Measurements from ENCODE around the gene UBE2E3.

Gene UBE2E3

GRCh38 chr2:181070119-181070835 is 89.9 kb downstream of the UBE2E3 start:
- Histone ChIP-seq H3K9me3 (ENCODE audit: control insufficient read depth, insufficient read depth, low read depth, low read length) (no peaks in the 10 kb centered on the region), H3K4me1 (ENCODE audit: control insufficient read depth, insufficient read depth, low read length) (peaks cover 4% of the 10 kb centered on the region; the same call in 1 of the 2 replicates), H3K36me3 (ENCODE audit: control insufficient read depth in 2 of 2, insufficient read depth in 1 of 2, low read length in 2 of 2) (no peaks in the 10 kb centered on the region), H3K4me3 (ENCODE audit: low read depth, low read length) (no peak overlapping the region), H3K27ac (ENCODE audit: extremely low read depth, low read depth, low read length) (no peak overlapping the region)
- ChIA-PET POLR2A (no interaction called here), CTCF (interaction anchor here (0.6 to 1.5 kb wide), 4 partner anchors 11 to 924 kb away, joined by 3 to 6 read pairs (median 4); no protein-coding TSS in a partner anchor)
- TF ChIP-seq ZNF530 (tag by site-specific recombination; IDR thresholded peaks at IDR 0.05; ENCODE audit: low read depth) (no peak), SETDB1 (IDR thresholded peaks at IDR 0.05; ENCODE audit: insufficient read length, low read length) (no peak), ZNF510 (tag by site-specific recombination; IDR thresholded peaks at IDR 0.05; ENCODE audit: insufficient replicate concordance) (no peak), ZEB2 (tag by site-specific recombination; IDR thresholded peaks at IDR 0.05) (no peak), CTCF (tag by site-specific recombination; IDR thresholded peaks at IDR 0.05) (no peak), ZSCAN30 (tag by site-specific recombination; IDR thresholded peaks at IDR 0.05) (no peak), ZNF433 (tag by site-specific recombination; IDR thresholded peaks at IDR 0.05; ENCODE audit: low read depth) (no peak), ZNF776 (tag by site-specific recombination; IDR thresholded peaks at IDR 0.05; ENCODE audit: borderline replicate concordance) (no peak), ZNF138 (tag by site-specific recombination; IDR thresholded peaks at IDR 0.05; ENCODE audit: borderline replicate concordance) (no peak), INSM2 (tag by site-specific recombination; IDR thresholded peaks at IDR 0.05) (no peak)

GRCh38 chr2:181070836-181071200 is 90.4 kb downstream of the UBE2E3 start:
- POLR2A ChIA-PET = no interaction called here
- no peak overlapping the region for H3K27ac ChIP-seq (ENCODE audit: extremely low read depth, low read depth, low read length)
- no peaks in the 10 kb centered on the region for H3K36me3 ChIP-seq (ENCODE audit: control insufficient read depth in 2 of 2, insufficient read depth in 1 of 2, low read length in 2 of 2)
- H3K4me3 ChIP-seq (ENCODE audit: low read depth, low read length) = no peak overlapping the region
- H3K4me1 ChIP-seq (ENCODE audit: control insufficient read depth, insufficient read depth, low read length) = peaks cover 4% of the 10 kb centered on the region; the same call in 1 of the 2 replicates
- H3K9me3 ChIP-seq (ENCODE audit: control insufficient read depth, insufficient read depth, low read depth, low read length) = no peaks in the 10 kb centered on the region
- CTCF ChIA-PET = interaction anchor here (1.1 kb wide), 1 partner anchor 12 kb away, joined by 4 read pairs; no protein-coding TSS in a partner anchor
- TF ChIP-seq ZNF521 (tag by site-specific recombination; IDR thresholded peaks at IDR 0.05) (no peak), ZFP69B (tag by site-specific recombination; IDR thresholded peaks at IDR 0.05) (no peak), ZEB2 (tag by site-specific recombination; IDR thresholded peaks at IDR 0.05) (no peak), ZSCAN23 (tag by site-specific recombination; IDR thresholded peaks at IDR 0.05) (no peak), ZNF600 (tag by site-specific recombination; IDR thresholded peaks at IDR 0.05) (no peak), ZNF354C (tag by site-specific recombination; IDR thresholded peaks at IDR 0.05; ENCODE audit: borderline replicate concordance, low read depth) (no peak), KLF9 (tag by site-specific recombination; IDR thresholded peaks at IDR 0.05; ENCODE audit: low read depth) (no peak), GLIS2 (tag by site-specific recombination; IDR thresholded peaks at IDR 0.05) (no peak), REST (tag by site-specific recombination; IDR thresholded peaks at IDR 0.05) (no peak), KLF10 (tag by site-specific recombination; IDR thresholded peaks at IDR 0.05) (no peak), ZSCAN16 (tag by site-specific recombination; IDR thresholded peaks at IDR 0.05) (no peak), ELK4 (IDR thresholded peaks at IDR 0.05; ENCODE audit: borderline replicate concordance, low read depth, low read length) (no peak)
- TF ChIP-seq, protein P1, sequence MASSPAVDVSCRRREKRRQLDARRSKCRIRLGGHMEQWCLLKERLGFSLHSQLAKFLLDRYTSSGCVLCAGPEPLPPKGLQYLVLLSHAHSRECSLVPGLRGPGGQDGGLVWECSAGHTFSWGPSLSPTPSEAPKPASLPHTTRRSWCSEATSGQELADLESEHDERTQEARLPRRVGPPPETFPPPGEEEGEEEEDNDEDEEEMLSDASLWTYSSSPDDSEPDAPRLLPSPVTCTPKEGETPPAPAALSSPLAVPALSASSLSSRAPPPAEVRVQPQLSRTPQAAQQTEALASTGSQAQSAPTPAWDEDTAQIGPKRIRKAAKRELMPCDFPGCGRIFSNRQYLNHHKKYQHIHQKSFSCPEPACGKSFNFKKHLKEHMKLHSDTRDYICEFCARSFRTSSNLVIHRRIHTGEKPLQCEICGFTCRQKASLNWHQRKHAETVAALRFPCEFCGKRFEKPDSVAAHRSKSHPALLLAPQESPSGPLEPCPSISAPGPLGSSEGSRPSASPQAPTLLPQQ (tag by site-specific recombination; IDR thresholded peaks at IDR 0.05) = no peak
- TF ChIP-seq, protein P2, sequence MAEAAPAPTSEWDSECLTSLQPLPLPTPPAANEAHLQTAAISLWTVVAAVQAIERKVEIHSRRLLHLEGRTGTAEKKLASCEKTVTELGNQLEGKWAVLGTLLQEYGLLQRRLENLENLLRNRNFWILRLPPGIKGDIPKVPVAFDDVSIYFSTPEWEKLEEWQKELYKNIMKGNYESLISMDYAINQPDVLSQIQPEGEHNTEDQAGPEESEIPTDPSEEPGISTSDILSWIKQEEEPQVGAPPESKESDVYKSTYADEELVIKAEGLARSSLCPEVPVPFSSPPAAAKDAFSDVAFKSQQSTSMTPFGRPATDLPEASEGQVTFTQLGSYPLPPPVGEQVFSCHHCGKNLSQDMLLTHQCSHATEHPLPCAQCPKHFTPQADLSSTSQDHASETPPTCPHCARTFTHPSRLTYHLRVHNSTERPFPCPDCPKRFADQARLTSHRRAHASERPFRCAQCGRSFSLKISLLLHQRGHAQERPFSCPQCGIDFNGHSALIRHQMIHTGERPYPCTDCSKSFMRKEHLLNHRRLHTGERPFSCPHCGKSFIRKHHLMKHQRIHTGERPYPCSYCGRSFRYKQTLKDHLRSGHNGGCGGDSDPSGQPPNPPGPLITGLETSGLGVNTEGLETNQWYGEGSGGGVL (tag by site-specific recombination; IDR thresholded peaks at IDR 0.05) = no peak

Data from HEK293 (cell line).